GM06990 (cell line): Measurements from ENCODE around the gene WWTR1.

Source experiments
- DNase-seq: peaks from one replicate; pipeline ENCODE4 v3.0.0-alpha.2; 2011; ENCODE audit not compliant: insufficient read length; ENCODE audit errors: extremely low read depth
- H3K27me3 ChIP-seq: replicated peaks from 2 replicates; pipeline ENCODE4 v1.6.0; 2011; ENCODE audit warnings: low read length; ENCODE audit not compliant: control insufficient read depth, insufficient read depth
- H3K36me3 ChIP-seq: 2 replicates; pipeline ENCODE4 v1.5.1; 2011; ENCODE audit warnings: low read length; ENCODE audit not compliant: control insufficient read depth, insufficient read depth
- H3K4me3 ChIP-seq: replicated peaks from 2 replicates; pipeline ENCODE4 v1.5.1; 2011; ENCODE audit warnings: low read depth, mild to moderate bottlenecking, control low read depth, low read length
- CTCF ChIP-seq: IDR thresholded peaks from 2 replicates; pipeline ENCODE4 v1.5.1; 2011; ENCODE audit warnings: low read length, control low read depth, mild to moderate bottlenecking, inconsistent platforms; ENCODE audit not compliant: insufficient read depth, poor library complexity, severe bottlenecking

Gene WWTR1

GRCh38 chr3:149593418-149594160 lies 64.2 kb downstream of the WWTR1 start:
- Histone ChIP-seq H3K4me3 (no peak overlapping the region), H3K36me3 (no peaks in the 10 kb centered on the region), H3K27me3 (no peaks in the 10 kb centered on the region)
- no peak for DNase-seq
- TF ChIP-seq CTCF = no peak

DNA sequence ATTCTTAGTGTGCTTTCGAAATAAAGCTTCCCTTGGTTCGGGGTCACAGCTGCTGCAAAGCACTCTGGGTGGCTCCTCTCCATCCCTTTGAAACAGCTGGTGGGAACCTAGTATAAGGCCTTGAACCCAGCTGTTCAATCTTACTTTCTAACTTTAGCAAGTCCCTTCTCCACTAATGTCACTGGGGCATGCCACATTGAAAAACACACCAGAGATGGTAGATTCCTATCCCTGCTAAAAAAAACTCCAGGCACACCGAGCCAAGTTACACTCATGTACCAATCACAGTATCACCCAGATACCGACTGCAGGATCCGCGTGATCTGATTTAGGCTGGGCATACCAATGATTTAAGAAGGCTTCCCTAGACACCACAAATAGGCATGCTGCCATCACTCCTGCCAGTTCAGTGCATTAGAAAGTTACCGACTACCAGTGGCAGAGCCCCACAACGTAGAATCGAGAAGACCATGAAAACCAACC lies 65.0 kb downstream of the WWTR1 start:
- DNase-seq = no peak
- no peak overlapping the region for H3K4me3 ChIP-seq

DNA sequence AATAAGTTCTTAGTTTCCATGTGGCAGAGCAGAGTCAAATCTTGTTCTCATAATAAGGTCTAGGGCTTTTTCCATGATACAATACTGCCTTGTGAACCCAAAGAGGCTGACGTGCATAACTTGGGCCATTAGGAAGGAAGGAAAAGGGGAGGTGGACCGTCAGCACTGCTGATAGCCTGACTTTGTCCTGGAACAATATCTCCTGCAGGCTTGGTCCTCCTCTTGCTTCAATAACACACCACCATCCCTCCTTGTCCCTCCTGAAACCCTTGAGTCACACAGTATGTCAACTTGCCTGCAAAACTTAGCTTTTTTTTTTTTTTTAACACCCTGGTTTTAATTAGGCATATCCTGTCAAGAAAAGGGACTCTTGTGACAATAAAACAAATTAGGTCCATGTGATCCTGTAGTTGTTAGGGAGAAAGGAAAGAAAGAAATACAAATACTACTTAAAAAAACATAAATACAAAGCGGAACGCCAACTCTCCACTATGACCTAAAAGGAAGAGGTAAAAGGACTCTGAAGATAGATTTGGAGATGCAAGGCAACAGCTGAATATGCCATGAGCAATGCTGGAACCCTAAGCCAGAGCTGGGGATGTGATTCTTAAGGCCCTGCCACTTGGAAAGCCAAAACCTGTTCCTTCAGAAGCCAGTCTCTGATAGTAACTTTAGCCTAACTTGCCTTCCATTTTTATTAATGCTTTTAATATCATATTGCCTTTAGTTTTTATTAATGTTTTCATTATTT lies 67.0 kb downstream of the WWTR1 start:
- no peaks in the 10 kb centered on the region for H3K27me3 ChIP-seq

More for the DNA sequence above, 65.0 kb downstream of the WWTR1 start:
- no peaks in the 10 kb centered on the region for H3K27me3 ChIP-seq
- no peaks in the 10 kb centered on the region for H3K36me3 ChIP-seq
- TF ChIP-seq CTCF = no peak

GRCh38 chr3:149589332-149589731 lies 68.5 kb downstream of the WWTR1 start:
- Histone ChIP-seq H3K36me3 (no peaks in the 10 kb centered on the region), H3K4me3 (no peak overlapping the region), H3K27me3 (no peaks in the 10 kb centered on the region)
- DNase-seq = no peak
- no peak for TF ChIP-seq CTCF

More for the DNA sequence above, 67.0 kb downstream of the WWTR1 start:
- no peaks in the 10 kb centered on the region for H3K36me3 ChIP-seq
- no peak for TF ChIP-seq CTCF
- no peak for DNase-seq
- H3K4me3 ChIP-seq = no peak overlapping the region

DNA sequence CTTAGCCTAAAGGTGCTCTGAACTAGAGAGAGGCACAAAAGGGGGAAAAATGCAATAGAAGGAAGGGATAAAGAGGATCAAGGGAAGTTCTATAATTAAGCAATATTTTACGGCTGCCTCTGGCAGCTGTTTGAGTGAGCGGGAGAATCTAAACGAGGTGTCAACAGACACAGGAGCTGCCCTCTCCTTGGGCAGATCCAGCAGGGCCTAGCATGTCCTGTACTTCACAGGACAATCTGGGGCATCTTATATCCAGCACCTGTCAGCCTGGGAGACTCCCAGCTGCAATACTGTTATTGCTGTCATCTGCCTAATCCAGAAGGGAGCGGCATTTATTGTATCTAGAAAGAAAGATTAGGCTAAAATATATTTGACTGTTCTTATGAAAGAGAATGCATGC lies 68.9 kb downstream of the WWTR1 start:
- no peak for DNase-seq
- H3K36me3 ChIP-seq = no peaks in the 10 kb centered on the region
- no peaks in the 10 kb centered on the region for H3K27me3 ChIP-seq
- H3K4me3 ChIP-seq = no peak overlapping the region
- no peak for TF ChIP-seq CTCF
